ENCODE results near the gene RPS6KA2.
"Not testable (repeated sequence)": the region's sequence is repeated elsewhere in the genome, so short reads cannot be mapped to it uniquely, and the experiment has no call there.

RPS6KA2 gene

GRCh38 chr6:166555086-166555485 lies 72.0 kb downstream of the RPS6KA2 start:
- DNase-seq (ENCODE audit: low spot score): no peak

GRCh38 chr6:166554316-166554715 lies 72.7 kb downstream of the RPS6KA2 start:
- DNase-seq (ENCODE audit: low spot score): no peak

GRCh38 chr6:166553563-166554271 lies 73.3 kb downstream of the RPS6KA2 start:
- DNase-seq (ENCODE audit: low spot score): no peak

GRCh38 chr6:166552600-166552999 lies 74.5 kb downstream of the RPS6KA2 start:
- DNase-seq (ENCODE audit: low spot score): no peak

- DNase-seq (ENCODE audit: low spot score): no peak
Measured at GRCh38 chr6:166551754-166552495, 75.1 kb downstream of the RPS6KA2 start.

- DNase-seq (ENCODE audit: low spot score): no peak
Measured at GRCh38 chr6:166546653-166547052, 80.4 kb downstream of the RPS6KA2 start.

GRCh38 chr6:166545156-166546034 lies 81.7 kb downstream of the RPS6KA2 start:
- DNase-seq (ENCODE audit: low spot score): no peak

GRCh38 chr6:166544296-166544605 lies 82.8 kb downstream of the RPS6KA2 start:
- DNase-seq (ENCODE audit: low spot score): no peak

GRCh38 chr6:166543603-166544295 lies 83.3 kb downstream of the RPS6KA2 start:
- DNase-seq (ENCODE audit: low spot score): no peak

- no peak for DNase-seq (ENCODE audit: low spot score)
Measured at GRCh38 chr6:166542580-166542912, 84.5 kb downstream of the RPS6KA2 start.

GRCh38 chr6:166541876-166542579 lies 85.0 kb downstream of the RPS6KA2 start:
- no peak for DNase-seq (ENCODE audit: low spot score)

GRCh38 chr6:166541366-166541765 lies 85.7 kb downstream of the RPS6KA2 start:
- DNase-seq (ENCODE audit: low spot score): no peak

- no peak for DNase-seq (ENCODE audit: low spot score)
Measured at GRCh38 chr6:166540631-166541331, 86.3 kb downstream of the RPS6KA2 start.

GRCh38 chr6:166539543-166539942 lies 87.5 kb downstream of the RPS6KA2 start:
- DNase-seq (ENCODE audit: low spot score): no peak

GRCh38 chr6:166539011-166539385 lies 88.1 kb downstream of the RPS6KA2 start:
- not testable (repeated sequence) for DNase-seq (ENCODE audit: low spot score)

- DNase-seq (ENCODE audit: low spot score): no peak
Measured at GRCh38 chr6:166538297-166539010, 88.6 kb downstream of the RPS6KA2 start.

GRCh38 chr6:166534658-166535406 lies 92.2 kb downstream of the RPS6KA2 start:
- no peak for DNase-seq (ENCODE audit: low spot score)

- DNase-seq (ENCODE audit: low spot score): no peak
Measured at GRCh38 chr6:166533205-166533824, 93.7 kb downstream of the RPS6KA2 start.

GRCh38 chr6:166532302-166532701 lies 94.7 kb downstream of the RPS6KA2 start:
- DNase-seq (ENCODE audit: low spot score): no peak

Measured in SK-N-DZ (cell line).